Measurements from ENCODE around the gene NDUFA11.

The NDUFA11 gene

DNA sequence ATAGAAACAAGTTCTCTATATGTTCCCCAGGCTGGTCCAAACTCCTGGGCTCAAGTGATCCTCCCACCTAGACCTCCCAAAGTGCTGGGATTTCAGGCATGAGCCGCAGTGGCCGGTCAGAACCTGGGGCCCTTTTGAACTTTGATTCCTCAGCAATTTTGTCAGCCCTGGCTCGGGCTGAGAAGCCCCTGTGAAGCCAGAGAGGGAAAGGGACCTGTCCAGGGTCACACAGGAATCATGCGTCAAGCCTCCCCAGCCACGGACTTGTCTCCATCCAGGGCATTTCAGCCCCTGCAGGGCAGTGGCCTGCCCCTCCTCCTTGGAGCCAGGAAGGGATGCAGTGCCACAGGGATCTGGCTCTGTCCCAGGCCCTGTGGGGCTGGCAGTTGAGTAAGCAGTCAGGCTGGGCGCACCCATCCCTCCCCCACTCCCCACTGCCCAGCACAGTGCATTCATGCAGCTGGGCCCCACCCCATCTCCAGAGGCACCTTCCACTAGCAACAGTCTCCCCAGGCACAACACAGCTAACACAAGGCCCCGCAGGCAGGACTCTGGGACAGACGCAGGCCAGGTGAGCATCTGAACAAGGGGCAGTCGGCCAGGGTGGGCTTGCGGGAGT, 10.3 kb upstream of the NDUFA11 start, which contains the start of gene CAPS:
TSS of gene CAPS (plus strand) at position 516 of the 619 bp plus-strand sequence. CDS start 153 bp downstream, outside the sequence.
- no peak within 1 kb of the TSS for H3K4me3 ChIP-seq (ENCODE audit: low read depth, low read length)
- no peak for DNase-seq (ENCODE audit: low read depth)

DNA sequence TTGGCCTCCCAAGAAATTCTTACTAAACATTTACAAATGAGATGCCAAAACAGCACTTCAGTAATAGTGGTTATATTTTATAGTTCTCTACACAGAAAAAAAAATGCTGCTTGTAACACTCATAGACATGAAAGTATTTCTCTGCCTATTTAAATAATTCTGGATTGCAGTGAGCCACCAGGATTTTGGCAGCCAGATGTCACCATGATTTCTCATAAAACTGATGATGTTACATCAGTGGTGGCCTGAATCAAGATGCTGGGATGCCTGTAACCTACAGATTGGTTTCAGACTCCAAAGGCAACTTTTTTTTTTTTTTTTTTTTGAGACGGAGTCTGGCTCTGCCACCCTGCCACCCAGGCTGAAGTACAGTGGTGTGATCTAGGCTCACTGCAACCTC, 7.8 kb upstream of the NDUFA11 start:
- no peak overlapping the region for H3K4me3 ChIP-seq (ENCODE audit: low read depth, low read length)
- DNase-seq (ENCODE audit: low read depth): no peak

DNA sequence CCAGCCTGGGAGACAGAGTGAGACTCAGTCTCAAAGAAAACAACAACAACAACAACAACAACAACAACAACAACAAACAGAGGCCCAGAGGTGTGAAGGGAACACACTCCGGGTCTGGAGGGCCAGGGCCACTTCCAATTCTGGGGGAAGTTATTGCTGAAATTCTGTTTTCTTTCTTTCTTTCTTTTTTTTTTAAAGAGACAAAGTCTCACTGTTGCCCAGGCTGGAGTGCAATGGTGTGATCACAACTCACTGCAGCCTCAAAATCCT, 7.0 kb upstream of the NDUFA11 start:
- no peak overlapping the region for H3K4me3 ChIP-seq (ENCODE audit: low read depth, low read length)
- no peak for DNase-seq (ENCODE audit: low read depth)

DNA sequence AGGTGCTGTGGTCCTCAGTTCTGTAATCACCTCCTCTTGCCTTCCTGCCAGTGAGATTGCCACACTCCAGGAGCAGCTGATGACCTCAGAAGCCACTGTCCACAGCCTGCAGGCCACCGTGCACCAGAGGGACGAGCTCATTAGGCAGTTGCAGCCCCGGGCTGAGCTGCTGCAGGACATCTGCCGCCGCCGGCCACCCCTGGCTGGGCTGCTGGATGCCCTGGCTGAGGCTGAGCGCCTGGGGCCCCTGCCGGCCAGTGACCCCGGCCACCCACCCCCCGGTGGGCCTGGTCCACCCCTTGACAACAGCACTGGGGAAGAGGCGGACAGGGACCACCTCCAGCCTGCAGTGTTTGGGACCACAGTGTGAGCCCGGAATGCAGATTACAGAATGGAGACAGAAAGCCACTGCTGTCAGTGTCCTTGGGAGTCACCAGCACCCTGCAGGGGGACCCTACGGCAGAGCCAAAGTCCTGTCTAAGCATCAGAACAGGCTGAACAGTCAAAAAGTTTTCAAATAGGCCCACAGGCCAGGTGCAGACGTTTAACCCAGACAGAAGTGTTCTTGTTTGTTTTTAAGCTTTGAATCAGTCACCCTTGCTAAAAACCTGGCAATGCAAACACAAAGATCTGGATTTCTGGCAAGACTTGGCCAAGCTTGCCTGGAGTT, 5.3 kb upstream of the NDUFA11 start:
- no peak overlapping the region for H3K4me3 ChIP-seq (ENCODE audit: low read depth, low read length)
- DNase-seq (ENCODE audit: low read depth): no peak

DNA sequence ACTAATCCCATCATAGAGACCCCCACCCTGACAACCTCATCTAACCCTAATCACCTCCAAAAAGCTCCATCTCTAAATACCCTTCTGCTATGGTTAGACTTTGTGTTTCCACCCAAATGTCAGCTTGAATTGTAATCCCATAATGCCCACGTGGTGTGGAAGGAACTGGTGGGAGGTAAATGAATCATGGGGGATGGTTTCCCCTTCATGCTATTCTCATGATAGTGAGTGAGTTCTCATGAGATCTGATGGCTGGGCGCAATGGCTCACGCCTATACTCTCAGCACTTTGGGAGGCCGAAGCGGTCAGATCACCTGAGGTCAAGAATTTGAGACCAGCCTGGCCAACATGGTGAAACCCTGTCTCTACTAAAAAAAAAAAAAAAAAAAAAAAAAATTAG, 3.7 kb upstream of the NDUFA11 start:
- DNase-seq (ENCODE audit: low read depth): no peak
- H3K4me3 ChIP-seq (ENCODE audit: low read depth, low read length): no peak overlapping the region

DNA sequence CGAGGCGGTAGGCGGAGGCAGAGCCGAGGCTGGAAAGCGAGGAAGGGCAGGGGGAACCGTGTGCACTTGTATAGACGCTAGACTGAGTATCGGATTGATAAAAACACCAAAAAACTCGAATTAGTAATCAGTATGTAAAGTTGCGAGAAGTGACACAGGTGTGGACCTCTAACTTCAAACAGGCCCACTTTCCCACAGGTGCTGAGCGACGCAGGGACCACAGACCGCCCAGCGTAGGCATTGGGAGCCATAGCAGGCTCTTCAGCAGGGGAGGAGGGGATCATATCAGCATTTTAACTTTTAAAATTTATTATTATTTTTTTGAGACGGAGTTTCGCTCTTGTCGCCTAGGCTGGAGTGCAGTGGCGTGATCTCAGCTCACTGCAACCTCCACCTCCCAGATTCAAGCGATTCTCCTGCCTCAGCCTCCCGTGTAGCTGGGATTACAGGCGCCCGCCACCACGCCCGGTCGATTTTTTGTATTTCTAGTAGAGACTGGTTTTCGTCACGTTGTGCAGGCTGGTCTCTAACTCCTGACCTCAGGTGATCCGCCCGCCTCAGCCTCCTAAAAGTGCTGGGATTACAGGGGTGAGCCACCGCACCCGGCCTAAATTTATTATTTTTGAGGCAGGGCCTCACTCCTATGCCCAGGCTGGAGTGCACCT, 1.7 kb upstream of the NDUFA11 start:
- DNase-seq (ENCODE audit: low read depth): no peak
- peak overlapping the region; percentile 80 for H3K4me3 ChIP-seq (ENCODE audit: low read depth, low read length)

DNA sequence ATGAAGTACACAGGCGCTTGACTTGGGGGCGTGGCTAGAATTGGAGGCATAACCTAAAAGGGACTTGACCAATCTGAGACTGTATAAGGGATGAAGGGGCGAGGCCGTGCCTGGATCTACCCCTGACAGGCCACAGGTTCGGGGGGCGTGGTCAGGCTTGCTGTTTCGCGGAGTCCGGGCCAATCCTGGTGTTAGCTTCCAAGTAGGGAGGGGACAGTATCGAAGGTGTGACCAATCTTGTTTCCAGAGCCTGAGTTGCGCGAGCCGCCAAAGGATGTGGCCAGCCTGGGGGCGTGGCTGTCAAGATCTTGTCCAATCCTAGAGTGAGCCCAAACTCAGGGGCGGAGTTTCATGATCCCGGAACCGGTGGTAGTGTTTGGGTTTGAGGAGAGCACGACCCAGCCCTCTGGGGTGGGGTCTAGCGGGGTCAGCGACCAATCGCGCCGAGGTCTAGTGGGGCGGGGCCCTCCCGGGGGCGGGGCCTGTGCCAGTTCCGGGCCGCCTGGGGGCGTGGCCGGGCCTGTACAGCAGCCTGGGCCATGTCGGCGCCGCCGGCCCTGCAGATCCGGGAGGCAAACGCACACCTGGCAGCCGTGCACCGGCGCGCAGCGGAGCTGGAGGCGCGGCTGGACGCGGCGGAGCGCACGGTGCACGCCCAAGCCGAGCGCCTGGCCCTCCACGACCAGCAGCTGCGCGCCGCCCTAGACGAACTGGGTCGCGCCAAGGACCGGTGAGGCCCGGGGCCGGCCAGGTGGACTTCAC, 943 bp upstream of the NDUFA11 start, which contains the start of gene VMAC:
TSS of gene VMAC (plus strand) at position 521 of the 762 bp plus-strand sequence. CDS start at position 540, 19 bp downstream.
- peak; percentile 100 for DNase-seq (ENCODE audit: low read depth)
- H3K4me3 ChIP-seq (ENCODE audit: low read depth, low read length): peak within 1 kb of the TSS; percentile 92

DNA sequence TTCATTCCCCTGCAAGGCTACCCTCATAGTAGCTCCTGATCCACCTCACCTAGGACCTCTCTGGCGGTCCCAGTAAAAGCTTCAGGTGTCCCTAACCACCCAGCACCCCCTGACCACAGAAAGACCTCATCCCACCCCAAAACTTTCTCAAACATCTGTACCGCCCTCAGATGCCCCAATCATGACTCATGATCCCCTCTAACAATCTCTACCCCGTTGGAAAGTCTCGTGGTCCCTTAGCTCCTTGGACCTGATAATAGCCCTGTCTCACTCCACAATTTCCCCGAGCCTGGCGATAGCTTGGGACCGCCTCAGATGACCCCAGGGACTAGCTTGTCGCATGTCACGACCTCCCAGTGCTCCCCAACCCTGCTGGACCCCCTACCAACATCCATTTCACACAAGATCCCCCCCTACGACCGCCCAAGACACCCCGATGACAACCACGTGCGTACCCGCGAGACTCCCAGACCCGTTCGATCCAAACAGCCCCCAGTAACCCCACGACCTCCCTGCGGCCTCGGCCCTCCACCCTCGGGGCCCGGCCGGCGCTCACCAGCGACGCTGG, 450 bp downstream of the NDUFA11 start:
- H3K4me3 ChIP-seq (ENCODE audit: low read depth, low read length): peak overlapping the region; percentile 92
- no peak for DNase-seq (ENCODE audit: low read depth)

DNA sequence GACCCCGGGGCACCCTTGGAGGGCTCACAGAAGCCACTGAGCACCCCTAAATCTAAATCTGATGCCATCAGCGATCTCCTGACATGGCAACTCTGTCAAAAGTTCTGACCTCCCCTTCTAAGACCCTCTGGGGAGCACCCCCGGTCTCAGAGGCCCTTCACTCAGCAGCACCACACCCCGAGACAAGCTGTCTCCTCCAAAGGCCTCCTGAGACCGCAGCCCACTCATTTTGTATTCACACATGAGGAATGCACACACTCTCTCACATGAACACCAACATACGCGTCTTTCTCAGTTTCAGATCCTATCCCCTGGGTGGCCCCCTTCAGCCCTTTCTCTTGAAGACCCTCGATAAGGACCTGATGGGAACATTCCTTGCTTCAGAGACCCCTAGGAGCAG, 2.6 kb downstream of the NDUFA11 start:
- no peak for DNase-seq (ENCODE audit: low read depth)
- H3K4me3 ChIP-seq (ENCODE audit: low read depth, low read length): no peak overlapping the region

DNA sequence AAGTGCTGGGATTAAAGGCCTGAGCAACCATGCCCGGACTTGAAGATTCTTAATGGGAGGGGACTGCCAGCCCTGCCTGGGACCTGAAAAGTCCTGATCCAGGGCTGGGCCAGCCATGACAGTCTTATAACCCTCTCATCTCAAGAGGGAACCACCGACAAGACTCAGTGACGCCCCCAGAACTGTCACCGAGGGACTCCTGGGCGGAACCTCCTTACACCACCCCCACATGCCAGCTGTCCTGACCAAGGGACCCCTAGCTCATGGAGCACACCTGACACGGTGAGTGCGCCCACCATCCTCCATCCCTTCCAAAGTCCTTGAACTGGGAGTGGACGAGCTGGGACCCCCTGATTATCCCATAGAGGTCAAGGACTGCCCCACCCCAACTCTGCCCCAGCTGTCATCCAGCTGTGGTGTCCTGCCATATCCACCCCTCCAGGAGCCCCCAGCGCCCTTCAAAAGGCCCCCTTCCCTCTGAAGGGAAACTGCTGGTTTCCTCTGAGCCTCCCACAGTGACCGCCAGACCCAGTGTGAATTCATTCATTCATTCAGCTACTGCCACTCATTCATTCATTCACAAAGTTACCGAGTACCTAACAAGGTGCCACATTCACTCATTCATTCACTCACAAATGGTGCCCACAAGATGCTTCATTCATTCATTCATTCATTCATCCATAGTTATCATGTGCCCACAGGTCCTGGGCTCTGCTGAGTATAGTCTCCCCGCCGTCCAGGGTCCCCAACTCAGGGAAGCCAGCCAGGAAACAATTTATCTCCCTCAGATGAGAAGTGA, 3.7 kb downstream of the NDUFA11 start:
- no peak for DNase-seq (ENCODE audit: low read depth)
- no peak overlapping the region for H3K4me3 ChIP-seq (ENCODE audit: low read depth, low read length)

DNA sequence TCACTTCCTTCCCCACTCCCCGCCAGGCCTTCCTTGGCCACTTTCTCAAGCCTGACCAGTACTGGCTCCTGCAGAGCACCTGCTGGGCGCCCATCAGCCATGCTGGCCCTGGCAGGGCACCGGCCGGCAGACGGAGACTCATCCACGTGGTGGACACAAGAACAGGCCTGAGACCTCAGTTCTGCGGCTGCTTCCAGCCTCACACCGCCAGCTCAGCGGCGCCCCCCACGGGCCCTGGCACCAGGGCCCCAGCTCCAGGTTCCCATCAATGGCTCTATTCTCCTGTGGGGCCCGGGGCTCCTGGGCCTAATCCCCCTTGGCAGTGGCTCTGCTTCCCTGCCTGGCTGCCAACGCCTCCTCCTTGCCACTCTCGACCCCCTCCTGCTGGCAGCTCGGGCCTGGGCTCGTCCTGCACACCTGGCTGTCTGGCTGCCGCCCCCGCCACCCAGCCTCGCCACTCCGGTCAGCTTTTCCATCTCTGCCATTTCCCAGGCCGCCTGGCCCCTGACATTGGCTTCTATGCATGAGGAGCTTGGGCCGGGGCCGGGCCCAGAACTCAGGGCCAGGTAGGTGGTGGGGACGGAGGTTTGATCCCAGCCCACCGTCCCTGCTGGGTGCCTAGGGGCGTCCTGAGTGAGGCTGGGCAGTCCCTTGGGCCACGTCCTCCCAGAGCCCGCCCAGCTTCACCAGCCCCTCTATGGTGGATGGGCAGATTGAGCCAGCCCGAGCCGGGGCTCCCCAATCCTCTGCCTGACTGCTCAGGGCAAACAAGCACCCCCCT, 6.2 kb downstream of the NDUFA11 start:
- no peak overlapping the region for H3K4me3 ChIP-seq (ENCODE audit: low read depth, low read length)
- DNase-seq (ENCODE audit: low read depth): no peak

DNA sequence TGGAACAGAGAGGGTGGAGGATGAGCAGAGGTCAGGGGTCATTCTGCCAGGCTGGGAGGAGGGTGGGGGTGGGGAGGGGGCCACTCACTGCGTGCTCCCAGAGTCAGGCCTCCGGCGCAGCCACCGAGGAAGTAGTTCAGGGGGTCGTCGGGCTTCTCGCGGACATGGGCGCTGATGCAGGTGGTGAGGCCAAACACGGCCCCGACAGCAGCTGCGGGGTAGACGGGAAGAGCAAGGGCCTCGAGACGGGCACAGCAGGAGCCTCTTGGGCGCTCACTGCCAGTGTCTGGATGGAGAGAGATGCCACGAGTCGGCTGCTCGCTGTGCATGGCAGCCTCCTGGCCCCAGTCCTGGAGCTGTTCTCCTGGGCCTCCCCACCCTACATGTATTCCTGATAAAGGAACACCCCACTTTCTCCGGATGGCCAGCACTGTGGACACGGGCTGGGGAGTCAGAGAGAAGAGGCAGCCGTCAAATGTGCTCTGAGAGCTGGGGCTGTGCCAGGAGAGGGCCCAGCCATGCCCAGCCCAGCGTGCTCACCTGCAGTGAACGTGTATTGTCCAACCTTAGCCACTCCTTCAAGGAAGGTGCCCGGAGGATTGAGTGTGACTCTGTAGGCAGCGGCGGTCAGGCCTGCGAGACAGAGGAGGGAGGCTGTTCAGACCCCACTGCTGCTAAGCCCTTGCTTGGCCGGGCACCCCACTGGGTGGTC, 7.1 kb downstream of the NDUFA11 start:
- no peak overlapping the region for H3K4me3 ChIP-seq (ENCODE audit: low read depth, low read length)

DNA sequence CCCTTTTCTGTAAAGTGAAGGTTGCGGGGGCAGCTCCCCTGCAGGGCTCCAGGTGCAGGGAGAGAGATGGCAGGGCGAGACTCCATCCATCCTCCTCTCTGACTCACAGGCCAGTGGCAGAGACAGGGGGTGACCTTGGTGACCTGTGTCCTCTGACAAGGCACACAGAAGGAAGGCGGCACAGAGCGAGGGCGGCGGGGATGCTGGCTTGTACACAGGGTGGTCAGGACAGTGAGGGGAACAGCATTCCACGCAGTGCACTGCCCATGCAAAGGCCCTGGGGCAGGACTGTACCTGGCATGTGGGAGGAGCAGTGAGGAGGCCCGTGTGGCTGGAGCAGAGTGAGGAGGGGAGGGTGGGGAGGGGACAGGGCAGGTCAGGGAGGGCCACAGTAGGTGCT, 7.7 kb downstream of the NDUFA11 start:
- no peak for DNase-seq (ENCODE audit: low read depth)
- H3K4me3 ChIP-seq (ENCODE audit: low read depth, low read length): no peak overlapping the region

More for the DNA sequence above, 7.1 kb downstream of the NDUFA11 start:
- no peak for DNase-seq (ENCODE audit: low read depth)

DNA sequence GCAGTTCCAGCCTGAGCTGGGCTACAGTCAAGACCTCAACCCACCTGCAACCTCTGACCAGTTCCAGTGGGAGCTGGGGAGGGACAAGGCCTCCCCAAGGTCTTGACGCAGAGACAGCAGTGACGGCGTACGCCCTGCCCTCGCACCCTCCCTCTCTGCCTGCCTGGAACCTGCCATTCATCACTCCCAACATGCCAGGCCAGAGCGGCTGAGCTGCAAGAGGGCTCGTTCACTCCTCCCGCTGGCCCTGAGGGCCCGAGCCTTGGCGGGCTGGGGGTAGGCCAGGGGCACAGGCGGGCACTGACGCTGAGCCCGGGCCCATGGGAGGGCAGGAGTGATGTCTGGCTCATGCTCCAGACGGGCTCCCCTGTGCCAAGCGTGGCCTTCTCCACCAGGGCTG, 8.2 kb downstream of the NDUFA11 start:
- H3K4me3 ChIP-seq (ENCODE audit: low read depth, low read length): no peak overlapping the region
- no peak for DNase-seq (ENCODE audit: low read depth)

DNA sequence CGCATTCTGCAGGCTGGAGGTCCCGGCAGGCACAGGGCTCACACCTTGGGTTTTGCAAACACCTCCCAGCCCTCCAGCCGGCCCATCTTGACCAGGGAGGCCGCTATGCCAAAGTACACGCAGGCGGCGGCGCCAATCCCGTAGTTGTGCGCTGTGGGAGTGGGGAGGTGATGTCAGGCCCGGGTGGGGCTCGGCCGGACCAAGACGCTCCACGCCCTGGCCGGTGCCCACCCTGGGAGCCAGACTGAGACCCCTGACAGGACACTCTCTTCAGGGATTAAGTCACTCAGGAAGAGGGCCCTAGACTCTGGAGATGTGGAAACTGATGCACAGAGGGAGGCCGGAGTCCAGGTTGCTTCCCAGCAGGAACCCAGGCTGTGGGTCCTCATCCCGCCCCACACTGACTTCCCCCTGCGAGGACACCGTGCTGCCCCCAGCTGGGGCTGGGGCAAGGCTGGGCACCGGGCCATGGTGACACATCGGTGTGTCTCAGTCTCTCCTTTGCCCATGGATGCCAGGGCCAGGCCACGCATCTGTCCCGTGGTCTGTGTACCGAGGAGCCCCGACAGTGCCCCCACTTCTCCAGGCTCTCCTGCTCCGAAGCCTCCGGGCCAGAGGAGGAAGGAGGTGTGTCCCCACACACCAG, 8.8 kb downstream of the NDUFA11 start:
- DNase-seq (ENCODE audit: low read depth): no peak
- no peak overlapping the region for H3K4me3 ChIP-seq (ENCODE audit: low read depth, low read length)

DNA sequence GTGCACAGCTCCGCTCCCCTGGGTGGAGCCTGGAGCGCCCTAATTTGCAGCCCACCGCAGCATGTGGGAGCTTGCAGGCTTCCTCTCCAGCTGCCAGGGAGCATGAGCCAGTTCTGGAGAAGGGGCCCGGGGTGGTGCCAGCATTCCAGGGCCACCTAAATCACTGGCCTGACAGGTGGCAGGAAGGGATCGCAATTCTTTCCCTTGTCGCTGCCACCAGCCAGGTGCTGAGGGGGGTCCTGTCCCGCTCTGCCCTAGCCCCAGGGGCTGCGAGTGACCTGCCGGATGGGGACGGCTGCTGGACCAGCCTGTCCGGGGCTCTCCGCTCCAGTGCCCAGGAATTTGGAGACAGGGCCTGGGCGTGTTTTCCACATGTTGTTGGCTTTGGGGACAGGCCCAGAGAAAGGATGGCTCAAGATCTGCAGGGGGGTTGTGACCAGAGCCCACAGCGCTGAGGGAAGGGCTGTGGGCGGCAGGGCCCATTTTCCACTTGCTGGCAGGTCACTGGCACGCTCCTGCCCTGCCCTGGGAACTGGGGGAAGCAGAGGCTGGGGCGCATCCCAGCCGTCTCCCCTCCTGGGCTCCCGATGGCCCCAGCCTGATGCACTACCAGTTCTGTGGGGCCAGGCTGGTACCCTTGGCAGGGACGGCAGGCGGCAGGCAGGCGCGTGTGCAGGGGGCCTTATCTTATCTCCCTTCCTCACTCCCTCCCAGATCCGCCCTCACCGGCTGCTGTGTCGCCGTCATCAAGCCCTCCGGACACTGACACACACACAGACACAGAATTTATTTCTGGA, 9.5 kb downstream of the NDUFA11 start:
- no peak overlapping the region for H3K4me3 ChIP-seq (ENCODE audit: low read depth, low read length)
- DNase-seq (ENCODE audit: low read depth): no peak

All from skeletal muscle cell (primary cell).